K562 (cell line): ENCODE results near the gene ABCC1. TPM values are rescaled to one million over a fixed set of nuclear protein-coding genes. Genes with fewer than 3 reads are reported as not detected.

Experiments
- C11orf30 ChIP-seq: fragments of 450-650 bp; IDR thresholded peaks from 2 replicates; pipeline ENCODE4 v1.6.1; 2016; ENCODE audit warnings: low read depth, mild to moderate bottlenecking
- GTF3C2 ChIP-seq: IDR thresholded peaks from 3 replicates; pipeline ENCODE4 v1.6.1; 2011; ENCODE audit warnings: borderline replicate concordance, mild to moderate bottlenecking, moderate library complexity; ENCODE audit not compliant: insufficient read length; ENCODE audit errors: extremely low read depth
- SMC3 ChIP-seq: conservative IDR thresholded peaks from 2 replicates; pipeline ENCODE4 v1.6.1; 2011; ENCODE audit warnings: low read depth, low read length, improper control_type of control experiment; ENCODE audit not compliant: insufficient read depth
- SOX6 ChIP-seq: fragments of 450-650 bp; IDR thresholded peaks from 2 replicates; pipeline ENCODE4 v1.6.1; 2014; ENCODE audit warnings: mild to moderate bottlenecking
- TRIM28 ChIP-seq: fragments of 450-650 bp; IDR thresholded peaks from 2 replicates; pipeline ENCODE4 v1.6.1; 2017
- ZNF318 ChIP-seq, 2 experiments: fragments of 450-650 bp; IDR thresholded peaks; 2 replicates each; pipeline ENCODE4 v1.6.1; 2016; ENCODE audit warnings: mild to moderate bottlenecking in 2 of 2, borderline replicate concordance in 1 of 2, low read depth in 1 of 2, moderate library complexity in 1 of 2
- polyA plus RNA-seq, 8 experiments: library from polyadenylated mRNA; depleted of rRNA in 4 of 8; stranded (reverse) in 5 of 8; unstranded in 3 of 8; fragments of >200 nt; fragmentation: Nextera tagmentation in 2 of 8; fragmentation: Illumina TruSeq in 1 of 8; extraction: Ambion mirVana in 2 of 8; extraction: Trizol in 1 of 8; gene quantifications; 2 replicates each; pipeline versions ENCODE4 v1.2.1 to v1.2.3, GENCODE V29; 2011 to 2014; ENCODE audit warnings: inconsistent platforms in 1 of 8, missing spikeins in 1 of 8
- total RNA-seq, 7 experiments: library from RNA; depleted of rRNA in 6 of 7; stranded (reverse); fragments of >200 nt in 6 of 7; fragmentation: Illumina TruSeq in 2 of 7; extraction: Trizol in 2 of 7; gene quantifications; 2 replicates each; pipeline versions ENCODE4 v1.2.1 to v1.2.3, GENCODE V29; 2011 to 2021; ENCODE audit warnings: low replicate concordance in 1 of 7

ABCC1 gene
- total and polyA plus RNA-seq, 9 of the 15 experiments (the other 6 are each of a cell fraction or from before 2014, with no cell fraction given) = 3.9 to 41.6 (median 10.0) TPM

DNA sequence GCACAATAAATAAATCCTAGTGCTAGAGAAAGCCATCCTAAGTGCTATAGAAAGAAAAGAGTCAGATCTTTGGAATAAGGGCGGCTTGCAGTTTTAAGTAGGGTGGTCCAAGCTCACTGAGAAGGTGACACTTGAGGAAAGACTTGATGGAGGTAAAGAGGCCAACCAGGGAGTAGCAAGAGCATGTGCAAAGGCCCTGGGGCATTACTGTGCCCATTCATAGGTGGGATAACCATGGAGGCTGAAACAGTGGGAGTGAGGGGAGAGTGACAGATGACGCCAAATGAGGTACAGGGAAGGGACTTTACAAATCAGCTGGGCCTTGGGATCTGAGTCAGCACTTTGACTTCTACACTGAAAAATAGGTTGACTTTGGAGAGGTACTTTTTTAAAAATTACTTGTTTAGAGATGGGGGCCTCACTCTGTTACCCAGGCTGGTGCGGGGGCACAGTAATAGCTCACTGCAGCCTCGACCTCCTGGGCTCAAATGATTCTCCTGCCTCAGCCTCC, 115.5 kb downstream of the ABCC1 start (continued):
- TF ChIP-seq ZNF318 (IDR thresholded peaks at IDR 0.05; ENCODE audit: borderline replicate concordance in 1 of 2, low read depth in 1 of 2) (no peak), SOX6 (no peak), SMC3 (no peak), C11orf30 (peak; percentile 66), GTF3C2 (no peak), TRIM28 (no peak)
- TF ChIP-seq, all 486 proteins: peak for 5
